ENCODE data around the gene ALG3. TPM values are rescaled to one million over a fixed set of nuclear protein-coding genes. Genes with fewer than 3 reads are reported as not detected.

Gene ALG3
- total and polyA plus RNA-seq, 9 of the 15 experiments (the other 6 are each of a cell fraction or from before 2014, with no cell fraction given): 37.5 to 107 (median 80.1) TPM

- in situ Hi-C loops (cut with MboI) (loop anchor here (10.0 kb wide), 1 partner anchor 226 kb away; the partner anchor contains the start of gene ABCC5), intact Hi-C loops (cut with micrococcal nuclease) (loop anchor here (5.0 to 10.0 kb wide), 2 partner anchors 94 to 196 kb away; no protein-coding TSS in a partner anchor)
- no peaks in the 10 kb centered on the region for H3K79me2 ChIP-seq (ENCODE audit: control insufficient read depth, insufficient read depth, low read length)
- H3K27me3 ChIP-seq (ENCODE audit: control insufficient read depth in 2 of 2, insufficient read depth in 2 of 2, low read length in 2 of 2): peaks cover 0 to 12% of the 10 kb centered on the region in 2 experiments; a peak in 1 of 5 replicates
- no peaks in the 10 kb centered on the region for H3K9me3 ChIP-seq (replicated peaks; ENCODE audit: control insufficient read depth, insufficient read depth, low read depth, low read length)
- H3K9ac ChIP-seq (ENCODE audit: insufficient read depth in 1 of 2, low read depth in 2 of 2, low read length in 2 of 2): no peak overlapping the region
- peaks cover 0 to 22% of the 10 kb centered on the region in 2 experiments; a peak in 3 of 5 replicates for H3K4me1 ChIP-seq (replicated peaks in 1 of 2; ENCODE audit: control insufficient read depth in 2 of 2, insufficient read depth in 2 of 2, low read length in 2 of 2)
- ATAC-seq: no peak; the same call in 2 of the 3 replicates
- H3K4me2 ChIP-seq (ENCODE audit: insufficient read depth, low read length): no peak overlapping the region
- FAIRE-seq: no peak
- BruUV-seq (replicated peaks): no TSS peak
- H3K9me1 ChIP-seq (ENCODE audit: control insufficient read depth, insufficient read depth, low read length): no peaks in the 10 kb centered on the region
- 79% methylated on average over 14 of the region's 17 CpGs for WGBS (ENCODE audit: insufficient coverage, low coverage, missing lambda C conversion rate)
- H3K4me3 ChIP-seq: no peak overlapping the region
- ChIA-PET POLR2A (interaction anchor here (1.2 to 1.4 kb wide), 2 partner anchors 11 to 57 kb away, joined by 3 to 6 read pairs; partner anchors contain the start of gene VWA5B2), CTCF (ENCODE audit: low intra/inter-chr PET ratio) (interaction anchor here (2.2 kb wide), 1 partner anchor 345 kb away, joined by 17 read pairs; no protein-coding TSS in a partner anchor)
- no peak overlapping the region for H2AFZ ChIP-seq (ENCODE audit: low read depth, low read length)
- H3K36me3 ChIP-seq (ENCODE audit: control insufficient read depth, insufficient read depth, low read length): peaks cover 42% of the 10 kb centered on the region
- no peak for DNase-seq (ENCODE audit: extremely low read depth in 1 of 4, low spot score in 3 of 4)
- peaks cover 27% of the 10 kb centered on the region for H4K20me1 ChIP-seq (replicated peaks; ENCODE audit: control insufficient read depth, insufficient read depth, low read length)
- no peak overlapping the region for H3K27ac ChIP-seq (ENCODE audit: extremely low read depth, low read depth, low read length)
- no peak for TF ChIP-seq SRF (CRISPR knock-in tag; IDR thresholded peaks at IDR 0.05)
- TF ChIP-seq ZC3H4 (CRISPR knock-in tag; IDR thresholded peaks at IDR 0.05; ENCODE audit: borderline replicate concordance): no peak
- no peak for TF ChIP-seq ATF2 (CRISPR knock-in tag; IDR thresholded peaks at IDR 0.05)
- no peak for TF ChIP-seq RBBP5 (IDR thresholded peaks at IDR 0.05; ENCODE audit: borderline replicate concordance, insufficient read depth, low read length, poor library complexity, severe bottlenecking)
- TF ChIP-seq NCOA2 (IDR thresholded peaks at IDR 0.05; ENCODE audit: partially characterized antibody in 2 of 2): no peak
- no peak for TF ChIP-seq HMG20A (CRISPR knock-in tag; conservative IDR thresholded peaks at IDR 0.05)
- no peak for TF ChIP-seq HMG20B (CRISPR knock-in tag; IDR thresholded peaks at IDR 0.05)
- no peak for TF ChIP-seq SMARCC2 (IDR thresholded peaks at IDR 0.05; ENCODE audit: low read depth)
- no peak for TF ChIP-seq AFF1 (IDR thresholded peaks at IDR 0.05; ENCODE audit: low read depth in 1 of 2, partially characterized antibody in 2 of 2)
- no peak for TF ChIP-seq MYBL2 (IDR thresholded peaks at IDR 0.05; ENCODE audit: low read depth)
- no peak for TF ChIP-seq MYBL2 (CRISPR knock-in tag; IDR thresholded peaks at IDR 0.05; ENCODE audit: borderline replicate concordance)
- no peak for TF ChIP-seq ZBTB26 (CRISPR knock-in tag; IDR thresholded peaks at IDR 0.05)
- TF ChIP-seq L3MBTL2 (IDR thresholded peaks at IDR 0.05): no peak
- no peak for TF ChIP-seq ZNF134 (CRISPR knock-in tag; conservative IDR thresholded peaks at IDR 0.05)
- no peak for TF ChIP-seq ZNF586 (CRISPR knock-in tag; conservative IDR thresholded peaks at IDR 0.05)
Observed at GRCh38 chr3:184241141-184241446, 7.7 kb downstream of the ALG3 start.

All from K562 (cell line).